ENCODE results near the gene DIAPH2. TPM values are rescaled to one million over a fixed set of nuclear protein-coding genes. Genes with fewer than 3 reads are reported as not detected.

DIAPH2 gene
- total RNA-seq, 4 donors from 2014 or later, result 39.5 to 61.0 (median 56.5) TPM

DNA sequence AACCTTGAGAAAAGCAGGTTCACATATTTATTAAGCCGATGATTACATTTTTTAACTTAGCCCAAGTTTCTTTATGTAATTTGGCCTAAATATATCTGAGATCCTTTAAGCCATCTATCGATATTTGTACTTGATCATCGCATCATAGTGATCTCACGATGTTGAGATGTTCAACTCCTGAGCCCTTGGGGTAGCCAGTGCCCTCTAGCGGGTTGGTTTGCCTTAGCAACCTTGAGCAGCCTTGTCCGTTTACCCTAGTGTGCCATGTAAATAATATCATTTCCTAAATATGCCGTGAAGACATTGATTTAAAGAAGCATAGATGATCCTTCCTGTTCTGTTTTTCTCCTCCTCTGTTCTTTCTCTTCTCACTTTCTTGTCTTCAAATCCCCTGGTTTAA is 631.3 kb downstream of the DIAPH2 start:
- whole genome bisulfite sequencing, 2 donors (ENCODE audit: low coverage in 1 of 2), result 80% methylated on average over 7 of the region's 7 CpGs; no CpG with 5 or more reads in 1 of the 2 donors
- no peaks in the 10 kb centered on the region for H3K27me3 ChIP-seq
- in situ Hi-C loops (cut with MboI; ENCODE audit: low pct_ligation_motif_present in 1 of 4, low pct_unique_long_range_greater_than_20kb in 1 of 4, low sequenced_read_pairs in 3 of 4) (no loop called here), intact Hi-C loops (cut with DNase I; ENCODE audit: low total_unique reads) (no loop called here)
- H3K9me3 ChIP-seq, result no peaks in the 10 kb centered on the region
- H3K4me3 ChIP-seq, result no peak overlapping the region
- no peaks in the 10 kb centered on the region for H3K36me3 ChIP-seq
- no peak overlapping the region for H3K27ac ChIP-seq
- DNase-seq, result no peak
- no peaks in the 10 kb centered on the region for H3K4me1 ChIP-seq
- TF ChIP-seq POLR2A (IDR thresholded peaks at IDR 0.05), result no peak
- no peak for TF ChIP-seq EP300 (IDR thresholded peaks at IDR 0.05; ENCODE audit: low read depth)
- TF ChIP-seq POLR2AphosphoS5 (IDR thresholded peaks at IDR 0.05), result no peak
- TF ChIP-seq, protein P1, sequence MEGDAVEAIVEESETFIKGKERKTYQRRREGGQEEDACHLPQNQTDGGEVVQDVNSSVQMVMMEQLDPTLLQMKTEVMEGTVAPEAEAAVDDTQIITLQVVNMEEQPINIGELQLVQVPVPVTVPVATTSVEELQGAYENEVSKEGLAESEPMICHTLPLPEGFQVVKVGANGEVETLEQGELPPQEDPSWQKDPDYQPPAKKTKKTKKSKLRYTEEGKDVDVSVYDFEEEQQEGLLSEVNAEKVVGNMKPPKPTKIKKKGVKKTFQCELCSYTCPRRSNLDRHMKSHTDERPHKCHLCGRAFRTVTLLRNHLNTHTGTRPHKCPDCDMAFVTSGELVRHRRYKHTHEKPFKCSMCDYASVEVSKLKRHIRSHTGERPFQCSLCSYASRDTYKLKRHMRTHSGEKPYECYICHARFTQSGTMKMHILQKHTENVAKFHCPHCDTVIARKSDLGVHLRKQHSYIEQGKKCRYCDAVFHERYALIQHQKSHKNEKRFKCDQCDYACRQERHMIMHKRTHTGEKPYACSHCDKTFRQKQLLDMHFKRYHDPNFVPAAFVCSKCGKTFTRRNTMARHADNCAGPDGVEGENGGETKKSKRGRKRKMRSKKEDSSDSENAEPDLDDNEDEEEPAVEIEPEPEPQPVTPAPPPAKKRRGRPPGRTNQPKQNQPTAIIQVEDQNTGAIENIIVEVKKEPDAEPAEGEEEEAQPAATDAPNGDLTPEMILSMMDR (IDR thresholded peaks at IDR 0.05), result no peak

DNA sequence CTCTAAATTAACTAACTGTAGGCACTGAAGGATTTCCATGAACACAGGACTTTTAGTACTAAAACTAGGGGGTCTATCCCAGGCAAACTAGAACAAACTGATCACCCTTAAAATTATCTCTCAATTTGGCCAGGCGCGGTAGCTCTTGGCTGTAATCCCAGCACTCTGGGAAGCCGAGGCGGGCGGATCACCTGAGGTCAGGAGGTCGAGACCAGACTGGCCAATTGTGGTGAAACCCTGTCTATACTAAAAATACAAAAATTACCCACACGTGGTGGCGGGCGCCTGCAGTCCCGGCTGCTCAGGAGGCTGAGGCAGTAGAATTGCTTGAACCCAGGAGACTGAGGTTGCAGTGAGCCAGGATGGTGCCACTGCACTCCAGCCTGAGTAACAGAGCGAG is 635.7 kb downstream of the DIAPH2 start:
- Histone ChIP-seq H3K27me3 (no peaks in the 10 kb centered on the region), H3K27ac (no peak overlapping the region), H3K4me3 (no peak overlapping the region), H3K4me1 (no peaks in the 10 kb centered on the region), H3K36me3 (no peaks in the 10 kb centered on the region), H3K9me3 (no peaks in the 10 kb centered on the region)
- in situ Hi-C loops (cut with MboI; ENCODE audit: low pct_ligation_motif_present in 1 of 4, low pct_unique_long_range_greater_than_20kb in 1 of 4, low sequenced_read_pairs in 3 of 4) (no loop called here), intact Hi-C loops (cut with DNase I; ENCODE audit: low total_unique reads) (no loop called here)
- TF ChIP-seq, protein P1 (IDR thresholded peaks at IDR 0.05), result no peak
- TF ChIP-seq POLR2AphosphoS5 (IDR thresholded peaks at IDR 0.05) (no peak), EP300 (IDR thresholded peaks at IDR 0.05; ENCODE audit: low read depth) (no peak)
- 85% methylated on average over 11 of the region's 11 CpGs; no CpG with 5 or more reads in 1 of the 2 donors for WGBS, 2 donors (ENCODE audit: low coverage in 1 of 2)
- no peak for DNase-seq

DNA sequence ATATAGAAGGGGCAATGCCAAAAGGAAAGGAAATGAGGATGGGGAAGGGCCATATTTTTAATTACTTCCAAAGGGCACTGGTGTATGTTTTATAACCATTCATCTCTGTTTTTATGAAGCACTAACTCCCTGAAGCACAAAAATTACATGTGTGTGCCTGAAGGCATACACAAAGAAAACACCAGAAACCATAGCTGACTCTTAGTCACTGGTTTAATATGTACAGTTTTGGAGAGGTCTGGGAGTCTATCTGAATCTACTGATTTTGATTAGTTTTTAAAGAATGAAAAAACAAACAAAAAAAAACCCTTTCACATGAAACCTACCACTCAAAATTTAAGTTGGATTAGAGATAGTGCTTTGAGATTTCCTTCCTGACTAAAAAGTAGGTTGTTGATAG is 637.8 kb downstream of the DIAPH2 start:
- in situ Hi-C loops (cut with MboI; ENCODE audit: low pct_ligation_motif_present in 1 of 4, low pct_unique_long_range_greater_than_20kb in 1 of 4, low sequenced_read_pairs in 3 of 4), result no loop called here

DNA sequence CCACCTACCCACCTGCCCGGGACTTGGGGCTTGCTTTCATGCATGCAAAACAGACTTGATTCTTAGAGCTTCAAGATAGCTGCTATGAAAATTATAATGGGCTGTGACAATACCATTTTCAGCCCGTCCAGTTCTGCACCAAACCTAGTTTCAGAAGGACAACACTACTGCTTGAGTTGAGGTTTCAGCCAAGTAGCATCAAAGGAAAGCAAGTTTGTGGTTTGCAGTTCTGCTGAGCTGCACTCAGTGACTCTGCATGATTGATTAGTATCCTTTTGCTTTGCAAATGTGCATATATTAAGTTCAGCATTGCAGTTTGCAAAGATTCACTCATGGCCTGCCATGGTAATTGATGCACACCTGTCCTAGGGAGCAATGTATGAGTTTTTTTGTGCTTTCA is 641.8 kb downstream of the DIAPH2 start:
- in situ Hi-C loops (cut with MboI; ENCODE audit: low pct_ligation_motif_present in 1 of 4, low pct_unique_long_range_greater_than_20kb in 1 of 4, low sequenced_read_pairs in 3 of 4), result no loop called here

More for the DNA sequence above, 637.8 kb downstream of the DIAPH2 start:
- Histone ChIP-seq H3K4me3 (no peak overlapping the region), H3K4me1 (no peaks in the 10 kb centered on the region), H3K27me3 (no peaks in the 10 kb centered on the region), H3K27ac (no peak overlapping the region), H3K9me3 (no peaks in the 10 kb centered on the region), H3K36me3 (no peaks in the 10 kb centered on the region)
- intact Hi-C loops (cut with DNase I; ENCODE audit: low total_unique reads), result no loop called here
- TF ChIP-seq POLR2A (IDR thresholded peaks at IDR 0.05) (no peak), EP300 (IDR thresholded peaks at IDR 0.05; ENCODE audit: low read depth) (no peak), POLR2AphosphoS5 (IDR thresholded peaks at IDR 0.05) (no peak)
- TF ChIP-seq, protein P1 (IDR thresholded peaks at IDR 0.05), result no peak
- DNase-seq, result no peak

More for the DNA sequence above, 641.8 kb downstream of the DIAPH2 start:
- no peaks in the 10 kb centered on the region for H3K27me3 ChIP-seq
- no peak for TF ChIP-seq EP300 (IDR thresholded peaks at IDR 0.05; ENCODE audit: low read depth)
- TF ChIP-seq, protein P1 (IDR thresholded peaks at IDR 0.05), result no peak
- TF ChIP-seq POLR2AphosphoS5 (IDR thresholded peaks at IDR 0.05), result no peak
- no peak for TF ChIP-seq POLR2A (IDR thresholded peaks at IDR 0.05)
- intact Hi-C loops (cut with DNase I; ENCODE audit: low total_unique reads), result no loop called here
- no peaks in the 10 kb centered on the region for H3K4me1 ChIP-seq
- no peak for DNase-seq
- no peak overlapping the region for H3K4me3 ChIP-seq
- no peaks in the 10 kb centered on the region for H3K36me3 ChIP-seq
- 78% methylated on average over 2 of the region's 2 CpGs; no CpG with 5 or more reads in 1 of the 2 donors for WGBS, 2 donors (ENCODE audit: low coverage in 1 of 2)
- no peak overlapping the region for H3K27ac ChIP-seq
- no peaks in the 10 kb centered on the region for H3K9me3 ChIP-seq
